Ovary (tissue), 9 donors: ENCODE measurements around the gene ZNF524. TPM values are rescaled to one million over a fixed set of nuclear protein-coding genes. Genes with fewer than 3 reads are reported as not detected.
A peak's percentile ranks its signal among the peaks of the same experiment; 100 is the strongest.

Experiments
- DNase-seq, 5 donors: peaks; one replicate each; pipeline ENCODE4 v3.0.0-alpha.2; 2019 to 2020
- H3K27ac ChIP-seq, 2 donors: fragments of 200-600 bp; one replicate each; pipeline versions ENCODE4 v1.5.1 to v1.8.0; 2019 to 2022
- H3K27me3 ChIP-seq: fragments of 200-600 bp; one replicate; pipeline ENCODE4 v1.8.0; 2022
- H3K36me3 ChIP-seq: fragments of 200-600 bp; sonication (generic); one replicate; pipeline ENCODE4 v1.5.1; 2019
- H3K4me1 ChIP-seq: one replicate; pipeline ENCODE4 v1.8.1; 2013; ENCODE audit warnings: mild to moderate bottlenecking, moderate library complexity; ENCODE audit not compliant: insufficient read depth
- H3K4me3 ChIP-seq: fragments of 200-600 bp; sonication (generic); one replicate; pipeline ENCODE4 v1.5.1; 2017
- H3K9me3 ChIP-seq, 2 donors: fragments of 200-600 bp in 1 of 2; sonication (generic) in 1 of 2; one replicate each; pipeline versions ENCODE4 v1.5.1 to v1.8.1; 2013 to 2019; ENCODE audit warnings: mild to moderate bottlenecking in 1 of 2, moderate library complexity in 1 of 2
- CTCF ChIP-seq, 3 donors: fragments of 450-650 bp in 2 of 3; fragments of 200-600 bp in 1 of 3; IDR thresholded peaks; one replicate each; pipeline versions ENCODE4 v1.5.1 to v1.8.0; 2016 to 2022; ENCODE audit warnings: antibody characterized with exemption in 3 of 3, mild to moderate bottlenecking in 1 of 3
- EP300 ChIP-seq: sonication (generic); formaldehyde crosslinking; IDR thresholded peaks from one replicate; pipeline ENCODE4 v1.6.1; 2017; ENCODE audit warnings: antibody characterized with exemption
- POLR2A ChIP-seq: fragments of 450-650 bp; IDR thresholded peaks from one replicate; pipeline ENCODE4 v1.6.1; 2017; ENCODE audit warnings: antibody characterized with exemption, mild to moderate bottlenecking, moderate library complexity
- WGBS, 3 donors: extraction: QIAGEN DNeasy Blood & Tissue Kit in 1 of 3; methylation state at CpG; one replicate each; pipeline versions ENCODE4 v1.1.5 to v1.1.7; 2013 to 2017; 5-methylcytosine and 5-hydroxymethylcytosine counted together
- intact Hi-C, 4 donors: fragments of 100-400 bp; cut with DNase I; formaldehyde crosslinking; loops; one replicate each; pipeline versions ENCODE4 v1.11.0 to v1.15.1; 2022 to 2023
- polyA plus RNA-seq, 2 donors: library from polyadenylated mRNA; stranded (reverse); fragments of 200-250 nt in 1 of 2; fragments of 350-450 nt in 1 of 2; fragmentation: Illumina TruSeq in 1 of 2; extraction: RNeasy Lipid Tissue Mini Kit (QIAGEN cat#74804) in 1 of 2; gene quantifications; one replicate each; pipeline ENCODE4 v1.2.3, GENCODE V29; 2013 to 2014
- total RNA-seq, 7 donors: library from RNA; depleted of rRNA in 2 of 7; stranded (reverse); fragments of >200 nt in 2 of 7; fragmentation: NEBNext Ultra II Directional in 3 of 7; extraction: Animal tissue kit (Norgen Biotek cat#: 25700) in 3 of 7; gene quantifications; one replicate each; pipeline versions ENCODE4 v1.1.0 to v1.2.4, GENCODE V29; 2016 to 2023
- donor health status: DM: no; HTN: no; CAD: no; lungs with moderate emphysema.
- donor health status: DM: no; HTN: no; CAD: no.
- donor health status: Bipolar disorder and iron deficiency.
- donor health status: DM: yes; HTN: yes; CAD: no.
- donor health status: DM: no; HTN: no; CAD: no.
- donor health status: DM: yes; HTN: yes; CAD: no.

The ZNF524 gene
- total and polyA plus RNA-seq, 9 donors, result 0.15 to 28.0 (median 17.8) TPM

- H3K4me3 ChIP-seq, result no peak overlapping the region
- H3K4me1 ChIP-seq, result peaks cover 6% of the 10 kb centered on the region
- intact Hi-C loops, result no loop called here
- TF ChIP-seq EP300 (no peak), CTCF (IDR thresholded peaks at IDR 0.05) (no peak), POLR2A (no peak)
- no peaks in the 10 kb centered on the region for H3K36me3 ChIP-seq
- 92 to 94% (median 93%) methylated on average over 60 of the region's 60 CpGs for WGBS, 3 donors
- H3K9me3 ChIP-seq, result no peaks in the 10 kb centered on the region
- no peaks in the 10 kb centered on the region for H3K27me3 ChIP-seq
- H3K27ac ChIP-seq, result no peak overlapping the region
- DNase-seq, result peak in 3 of 5 donors; percentile 59 to 63 (median 60)
These were observed 2.3 kb downstream of the ZNF524 start for GRCh38 chr19:55602104-55603001.

GRCh38 chr19:55603115-55603514 lies 3.0 kb downstream of the ZNF524 start:
- Histone ChIP-seq H3K9me3 (no peaks in the 10 kb centered on the region), H3K4me3 (no peak overlapping the region), H3K27ac (no peak overlapping the region), H3K4me1 (peaks cover 6% of the 10 kb centered on the region), H3K27me3 (no peaks in the 10 kb centered on the region), H3K36me3 (no peaks in the 10 kb centered on the region)
- intact Hi-C loops, result no loop called here
- WGBS, 3 donors, result 88 to 93% (median 92%) methylated on average over 21 of the region's 21 CpGs
- TF ChIP-seq CTCF (IDR thresholded peaks at IDR 0.05), result no peak
- TF ChIP-seq EP300, result no peak
- TF ChIP-seq POLR2A, result no peak
- peak in 3 of 5 donors; percentile 50 to 56 (median 55) for DNase-seq

- Histone ChIP-seq H3K27me3 (no peaks in the 10 kb centered on the region), H3K36me3 (no peaks in the 10 kb centered on the region), H3K27ac (peak overlapping the region in 1 of 2 donors; percentile 91), H3K9me3 (no peaks in the 10 kb centered on the region), H3K4me3 (no peak overlapping the region), H3K4me1 (peaks cover 6% of the 10 kb centered on the region)
- DNase-seq, result peak in 1 of 5 donors; percentile 38
- TF ChIP-seq CTCF (IDR thresholded peaks at IDR 0.05), result no peak
- no peak for TF ChIP-seq POLR2A
- no peak for TF ChIP-seq EP300
- WGBS, 3 donors, result 69 to 83% (median 70%) methylated on average over 22 of the region's 22 CpGs
- intact Hi-C loops, result no loop called here
These were observed 3.6 kb downstream of the ZNF524 start for GRCh38 chr19:55603581-55604292.

- Histone ChIP-seq H3K27me3 (no peaks in the 10 kb centered on the region), H3K9me3 (no peaks in the 10 kb centered on the region), H3K36me3 (no peaks in the 10 kb centered on the region), H3K4me1 (peaks cover 6% of the 10 kb centered on the region), H3K4me3 (peak overlapping the region; percentile 73), H3K27ac (peak overlapping the region; percentile 89 to 91)
- TF ChIP-seq POLR2A, result no peak
- no peak for TF ChIP-seq CTCF (IDR thresholded peaks at IDR 0.05)
- no peak for TF ChIP-seq EP300
- intact Hi-C loops, result loop anchor here in 3 of 4 donors (5.0 kb wide), 1 partner anchor 88 kb away; no protein-coding TSS in a partner anchor
- DNase-seq, result peak; percentile 98 to 99 (median 99)
- 0 to 1% (median 1%) methylated on average over 29 to 43 of the region's 43 CpGs for WGBS, 3 donors
These were observed 5.1 kb downstream of the ZNF524 start for GRCh38 chr19:55605207-55605636.
